C4-2B (cell line): ENCODE measurements around the gene ETFA.

ENCODE experiments used
- H3K27ac ChIP-seq: fragments of 450-650 bp; 2 replicates; pipeline ENCODE4 v1.5.1; 2017
- CTCF ChIP-seq: fragments of 450-650 bp; conservative IDR thresholded peaks from 2 replicates; pipeline ENCODE4 v1.5.1; 2017; ENCODE audit warnings: mild to moderate bottlenecking
- ZFX ChIP-seq: fragments of 450-650 bp; IDR thresholded peaks from 2 replicates; pipeline ENCODE4 v1.6.1; 2017

The ETFA gene

GRCh38 chr15:76201536-76202255, 109.6 kb downstream of the ETFA start:
- TF ChIP-seq CTCF (no peak), ZFX (no peak)
- H3K27ac ChIP-seq, result no peak overlapping the region

- TF ChIP-seq CTCF (no peak), ZFX (no peak)
Measured at GRCh38 chr15:76200641-76201105, 110.6 kb downstream of the ETFA start.

GRCh38 chr15:76200083-76200465, 111.2 kb downstream of the ETFA start:
- no peak for TF ChIP-seq ZFX
- no peak overlapping the region for H3K27ac ChIP-seq

More at GRCh38 chr15:76200641-76201105, 110.6 kb downstream of the ETFA start:
- H3K27ac ChIP-seq, result no peak overlapping the region

- no peak for TF ChIP-seq CTCF
- TF ChIP-seq ZFX, result no peak
- H3K27ac ChIP-seq, result no peak overlapping the region; the same call in 1 of the 2 replicates
Measured at GRCh38 chr15:76199106-76200082, 111.9 kb downstream of the ETFA start.

- peak overlapping the region; percentile 78 for H3K27ac ChIP-seq
- TF ChIP-seq CTCF, result no peak
- no peak for TF ChIP-seq ZFX
Measured at GRCh38 chr15:76198456-76199105, 112.7 kb downstream of the ETFA start.

GRCh38 chr15:76197703-76198455, 113.4 kb downstream of the ETFA start:
- peak overlapping the region; percentile 78 for H3K27ac ChIP-seq
- TF ChIP-seq CTCF, result no peak
- no peak for TF ChIP-seq ZFX
